Posterior cingulate gyrus (tissue), 11 donors: ENCODE data around the gene TSPAN13.

ENCODE experiments used
- DNase-seq, 10 donors: peaks; one replicate each; pipeline versions ENCODE4 v3.0.0 to v3.0.0-alpha.2; 2020 to 2021; ENCODE audit warnings: mixed read lengths in 3 of 10
- intact Hi-C: fragments of 100-400 bp; cut with DNase I; formaldehyde crosslinking; loops from one replicate; pipeline ENCODE4 v1.15.1; 2023

The TSPAN13 gene

DNA sequence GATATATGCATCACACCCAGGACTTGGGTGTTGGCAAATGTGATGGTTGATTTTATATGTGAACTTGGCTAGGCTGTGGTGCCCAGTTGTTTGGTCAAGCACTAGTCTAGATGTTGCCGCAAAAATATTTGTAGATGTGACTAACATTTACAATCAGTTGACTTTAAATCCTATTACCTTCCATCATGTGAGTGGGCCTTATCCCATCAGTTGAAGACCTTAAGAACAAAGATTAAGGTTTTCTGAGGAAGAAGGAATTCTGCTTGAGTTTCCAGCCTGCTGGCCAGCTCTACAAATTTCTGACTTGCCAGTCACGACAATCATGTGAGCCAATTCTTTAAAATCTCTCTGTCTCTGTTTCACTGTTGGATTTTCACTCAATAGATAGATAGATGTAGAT, 20.3 kb downstream of the TSPAN13 start:
- intact Hi-C loops: no loop called here

DNA sequence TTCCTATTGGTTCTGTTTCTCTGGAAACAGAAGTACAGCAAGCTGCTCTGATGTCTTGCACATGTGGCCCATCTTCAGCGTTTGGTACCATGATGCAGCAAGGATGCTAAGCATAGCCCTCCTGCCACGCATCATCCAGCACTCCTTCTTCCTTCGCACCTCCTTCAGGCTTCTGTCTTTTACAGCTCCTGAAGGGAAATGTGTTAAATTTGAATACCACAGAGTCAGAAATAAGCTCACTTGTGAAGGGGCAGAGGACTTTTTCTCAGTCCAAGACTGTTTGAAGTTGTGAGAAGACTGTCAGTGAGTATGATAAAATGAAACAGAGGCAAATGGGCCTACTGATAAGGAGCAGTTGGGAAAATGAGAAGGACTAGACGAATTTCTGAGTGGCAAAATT, 20.7 kb downstream of the TSPAN13 start:
- DNase-seq: peak in 6 of 10 donors; percentile 21 to 87 (median 44)
- intact Hi-C loops: no loop called here

More for the DNA sequence above, 20.3 kb downstream of the TSPAN13 start:
- DNase-seq: no peak

DNA sequence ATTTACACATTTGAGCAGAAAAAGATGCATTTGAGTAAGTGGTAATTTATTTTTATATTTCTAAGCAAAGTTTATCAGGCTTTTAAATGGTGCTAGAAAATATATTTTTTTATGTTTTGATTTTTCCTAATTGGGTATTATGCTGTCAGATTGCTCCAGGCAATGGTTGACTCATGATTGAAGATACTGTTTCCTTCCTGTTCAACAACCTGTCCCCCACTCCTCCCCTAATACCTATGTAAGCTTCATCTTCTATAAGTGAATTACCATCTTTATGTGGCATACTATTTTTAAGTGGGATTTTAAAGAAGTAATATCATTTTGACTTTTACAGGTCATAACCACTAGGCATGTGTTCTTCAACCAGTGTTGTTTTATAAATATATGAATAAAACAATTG, 21.4 kb downstream of the TSPAN13 start:
- intact Hi-C loops: no loop called here
- DNase-seq: no peak

DNA sequence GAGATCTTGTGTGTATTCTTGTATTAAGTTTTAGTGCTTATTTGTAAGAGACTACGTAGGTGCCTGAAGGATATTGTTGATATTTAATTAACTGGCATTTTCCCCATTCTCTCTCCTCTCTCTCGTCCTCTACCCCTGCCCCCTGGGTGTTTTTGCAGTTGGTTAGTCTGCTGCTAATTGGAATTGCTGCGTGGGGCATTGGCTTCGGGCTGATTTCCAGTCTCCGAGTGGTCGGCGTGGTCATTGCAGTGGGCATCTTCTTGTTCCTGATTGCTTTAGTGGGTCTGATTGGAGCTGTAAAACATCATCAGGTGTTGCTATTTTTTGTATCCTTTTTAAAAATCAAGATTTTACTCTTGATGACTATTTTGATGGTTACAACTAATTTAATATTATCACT, 22.5 kb downstream of the TSPAN13 start:
- intact Hi-C loops: no loop called here
- DNase-seq: no peak

DNA sequence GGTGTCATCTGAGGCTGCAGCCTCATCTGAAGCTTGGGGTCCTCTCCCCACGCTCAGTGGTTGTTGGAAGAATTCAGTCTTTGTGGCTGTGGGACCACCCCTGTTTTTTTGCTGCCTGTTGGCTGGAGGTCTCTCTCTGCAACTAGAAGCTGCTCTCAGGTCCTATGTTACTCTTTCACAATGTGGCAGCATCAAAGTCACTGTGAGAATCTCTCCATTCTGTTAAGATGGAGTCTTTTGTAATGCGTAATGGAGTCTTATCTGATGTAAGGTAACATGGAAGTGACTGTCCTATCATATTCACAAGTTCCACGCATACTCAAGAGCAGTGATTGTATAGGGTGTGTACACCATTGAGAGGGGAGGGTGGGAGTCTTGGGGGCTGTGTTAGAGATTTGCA, 24.9 kb downstream of the TSPAN13 start:
- no peak for DNase-seq
- intact Hi-C loops: no loop called here

DNA sequence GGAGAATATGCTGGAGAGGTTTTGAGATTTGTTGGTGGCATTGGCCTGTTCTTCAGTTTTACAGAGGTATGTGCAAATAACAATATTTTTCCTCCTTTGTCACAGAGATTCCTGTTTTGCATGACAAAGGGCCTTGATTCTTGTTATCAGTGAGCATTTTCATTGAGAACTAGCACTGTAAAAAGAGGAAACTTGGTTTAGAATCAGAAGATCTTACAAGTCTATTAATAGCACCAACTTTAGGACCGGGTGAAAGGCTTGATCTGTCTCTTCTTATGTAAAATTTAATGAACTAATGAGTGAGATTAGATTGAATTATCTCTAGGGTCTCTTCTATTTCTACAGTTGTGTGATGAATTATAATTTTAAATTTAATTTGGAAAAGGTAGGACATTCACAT, 25.5 kb downstream of the TSPAN13 start:
- intact Hi-C loops: no loop called here
- DNase-seq: no peak

DNA sequence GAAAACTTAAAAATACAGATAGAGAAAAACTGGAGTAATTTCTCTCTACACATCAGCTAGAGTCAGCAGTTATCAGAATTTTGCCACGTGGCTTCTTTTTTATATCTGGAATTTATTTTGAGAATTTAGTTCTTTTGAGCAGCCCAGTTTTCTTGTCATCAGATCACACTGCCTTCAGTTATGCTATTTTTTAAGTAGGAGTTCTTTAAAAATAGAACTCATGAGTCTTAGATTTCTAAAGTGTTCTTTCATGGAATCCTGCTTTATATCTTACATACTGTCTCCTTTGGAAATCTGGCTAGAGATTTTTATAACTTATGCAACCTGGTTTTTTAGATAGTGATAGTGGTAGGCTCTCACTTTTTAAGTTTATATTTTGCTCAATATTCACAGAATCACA, 27.0 kb downstream of the TSPAN13 start:
- intact Hi-C loops: no loop called here
- no peak for DNase-seq

DNA sequence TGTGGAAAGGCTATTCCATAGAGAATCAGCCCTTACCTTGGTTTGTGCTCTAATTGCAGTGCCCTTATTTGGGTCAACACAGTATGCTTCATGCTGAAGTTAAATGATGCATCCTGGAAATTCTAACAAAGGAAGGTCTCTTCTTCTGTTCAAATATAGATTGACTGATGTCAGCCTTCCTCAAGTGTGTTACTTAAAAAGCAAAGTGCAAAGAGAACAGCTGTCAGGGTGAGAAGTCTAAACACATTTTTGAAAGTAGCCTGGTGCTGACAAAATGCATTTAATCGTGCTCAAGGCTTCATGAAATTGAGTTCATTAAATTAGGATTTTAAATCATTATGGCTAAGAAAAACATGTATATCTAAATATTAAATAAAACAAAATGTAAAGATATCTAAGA, 31.8 kb downstream of the TSPAN13 start:
- intact Hi-C loops: no loop called here
- DNase-seq: no peak

DNA sequence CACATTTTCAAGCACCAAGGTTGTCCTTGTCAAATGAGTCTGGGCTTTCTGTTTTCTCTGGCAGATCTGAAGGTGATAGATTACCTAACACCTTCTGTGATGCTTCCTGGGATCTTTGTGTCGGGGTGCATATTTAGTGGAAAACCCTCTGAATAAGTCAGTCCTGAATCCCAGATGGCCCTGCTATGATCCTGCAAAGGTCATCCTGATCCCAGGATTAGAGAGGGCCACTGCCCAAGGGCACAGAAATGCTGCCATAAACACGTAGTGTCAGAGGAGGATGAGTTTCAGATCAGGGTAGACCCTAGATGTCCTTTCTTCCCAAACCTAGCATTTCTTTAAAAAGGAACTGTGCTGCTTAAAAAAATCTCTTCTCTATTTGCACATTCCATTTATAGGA, 32.3 kb downstream of the TSPAN13 start:
- intact Hi-C loops: no loop called here
- no peak for DNase-seq

DNA sequence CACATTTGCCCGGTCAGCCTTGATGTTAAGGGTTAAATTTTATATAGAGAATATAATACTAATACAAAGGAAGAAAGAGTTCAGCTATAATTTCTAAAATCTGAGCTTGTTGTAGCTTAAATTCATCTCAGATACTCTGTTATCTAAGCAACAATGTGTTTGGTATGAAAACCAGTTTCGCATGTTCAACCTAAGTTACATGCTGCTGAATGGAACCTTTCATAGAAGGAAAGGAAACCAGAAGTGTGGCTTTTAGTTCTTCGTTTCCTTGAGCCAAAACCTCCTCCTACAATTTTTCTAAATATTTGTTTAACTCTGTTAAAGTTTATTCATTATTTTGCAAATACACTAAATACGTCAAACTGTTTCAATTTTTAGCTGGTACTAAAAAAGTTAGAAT, 32.7 kb downstream of the TSPAN13 start:
- DNase-seq: no peak
- intact Hi-C loops: no loop called here

DNA sequence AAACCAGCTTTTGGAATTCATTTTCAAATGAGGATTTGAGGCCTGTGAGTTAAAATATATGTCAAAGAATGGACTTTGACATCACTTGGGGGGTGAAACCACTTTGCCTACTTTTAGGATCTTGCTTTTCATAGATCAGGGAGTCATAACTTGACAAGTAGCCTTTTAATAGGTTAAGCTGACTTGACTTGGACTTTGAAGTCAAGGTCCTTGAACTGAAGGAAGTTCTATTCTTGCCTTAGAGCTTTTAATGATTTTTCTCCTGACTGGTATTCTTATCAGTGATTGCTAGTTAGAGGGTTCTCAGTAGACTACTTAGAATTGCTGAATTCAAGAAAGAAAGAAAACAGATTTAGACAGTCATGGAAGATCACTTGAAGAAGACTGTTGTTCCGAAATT, 33.6 kb downstream of the TSPAN13 start:
- DNase-seq: no peak
- intact Hi-C loops: no loop called here

DNA sequence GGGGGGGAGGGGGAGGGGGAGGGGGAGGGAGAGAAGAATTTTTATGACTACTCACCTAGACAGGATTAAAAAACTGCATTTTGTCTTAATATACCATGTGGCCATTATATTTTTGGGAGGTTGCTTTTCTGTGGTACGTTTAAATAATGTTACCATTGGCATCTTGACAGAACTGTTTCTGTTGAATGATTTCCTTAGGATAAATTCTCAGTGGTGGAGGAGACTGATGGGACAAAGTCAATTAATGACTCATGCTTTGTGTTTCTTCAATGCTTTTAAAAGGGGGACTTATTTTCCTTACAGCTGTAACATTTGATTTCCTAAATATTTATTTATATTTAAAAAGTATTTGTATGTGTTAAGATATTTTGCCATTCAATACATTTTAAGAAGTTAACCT, 37.5 kb downstream of the TSPAN13 start:
- no peak for DNase-seq
- intact Hi-C loops: no loop called here

DNA sequence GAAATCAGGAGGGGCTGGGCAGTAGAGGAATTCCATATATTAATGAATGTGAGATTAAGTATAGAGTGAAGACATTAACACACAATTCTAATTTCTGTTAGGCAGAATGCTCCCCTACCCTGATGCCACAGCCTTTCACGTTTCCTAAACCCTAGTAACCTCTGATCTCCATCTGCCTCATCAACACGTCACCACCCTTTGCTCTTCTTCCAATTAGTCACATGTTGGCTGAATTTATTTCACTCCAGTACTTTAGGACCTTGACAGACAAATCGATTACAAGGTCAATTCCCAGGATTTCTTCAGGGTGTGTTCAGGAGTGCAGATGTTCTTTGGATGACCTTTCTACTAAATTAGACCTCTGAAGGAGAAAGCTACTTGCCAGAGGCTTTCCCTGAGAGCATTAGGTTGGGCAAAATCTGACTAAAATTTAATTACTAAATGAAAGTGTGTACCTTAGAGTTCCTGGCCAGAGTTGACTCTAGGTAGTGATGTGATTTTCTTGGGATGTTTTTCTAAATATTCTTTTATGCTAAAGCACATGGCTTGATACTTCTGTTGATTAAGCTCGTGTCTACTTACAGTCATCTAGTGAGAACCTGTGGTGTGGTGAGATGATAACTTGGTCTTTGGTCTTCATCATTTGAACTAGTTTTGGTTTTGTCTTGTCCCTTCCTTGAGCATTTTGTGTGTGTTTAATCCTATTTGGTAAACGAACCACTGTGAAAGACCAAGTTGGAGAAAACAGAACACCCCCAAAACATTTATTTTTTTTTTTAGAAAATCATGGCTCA, 38.5 kb downstream of the TSPAN13 start:
- DNase-seq: no peak
- intact Hi-C loops: no loop called here

DNA sequence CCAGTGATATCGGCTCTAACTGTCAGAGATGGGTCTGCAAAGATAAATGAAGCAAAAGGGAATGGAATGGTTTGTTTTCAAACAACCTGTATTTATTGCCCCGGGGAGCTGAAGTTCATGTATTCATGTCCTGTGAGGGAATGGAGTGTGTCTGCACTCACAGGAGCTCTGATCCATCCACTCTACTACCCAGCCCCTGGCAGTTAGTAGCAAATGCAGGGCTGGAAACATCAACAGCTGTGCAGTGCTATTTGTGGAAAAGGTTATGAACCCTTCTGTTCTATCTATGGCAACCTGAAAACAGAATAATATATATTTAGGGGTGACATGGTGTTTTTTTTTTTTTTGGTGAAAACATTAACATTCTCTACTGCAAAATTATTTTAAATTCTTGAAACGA, 41.4 kb downstream of the TSPAN13 start:
- intact Hi-C loops: no loop called here
- no peak for DNase-seq

DNA sequence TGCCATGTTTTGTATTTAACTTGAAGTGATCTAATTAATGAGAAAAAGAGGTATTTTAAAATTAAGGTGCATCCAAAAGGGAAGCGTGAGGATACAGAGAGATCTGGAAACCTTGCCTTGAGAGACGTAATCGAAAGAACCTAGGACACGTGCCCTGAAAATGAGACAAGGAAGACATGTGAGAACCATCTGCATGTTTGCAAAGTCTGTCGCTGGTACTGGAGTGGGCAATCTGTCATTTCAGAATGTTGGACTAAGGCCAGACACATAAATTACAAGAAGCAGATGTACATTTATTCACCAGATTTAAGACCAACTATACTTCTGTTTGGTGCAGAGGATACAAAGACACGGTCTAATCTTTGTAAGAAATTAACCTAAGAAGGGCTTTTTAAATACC, 42.1 kb downstream of the TSPAN13 start:
- no peak for DNase-seq
- intact Hi-C loops: no loop called here

DNA sequence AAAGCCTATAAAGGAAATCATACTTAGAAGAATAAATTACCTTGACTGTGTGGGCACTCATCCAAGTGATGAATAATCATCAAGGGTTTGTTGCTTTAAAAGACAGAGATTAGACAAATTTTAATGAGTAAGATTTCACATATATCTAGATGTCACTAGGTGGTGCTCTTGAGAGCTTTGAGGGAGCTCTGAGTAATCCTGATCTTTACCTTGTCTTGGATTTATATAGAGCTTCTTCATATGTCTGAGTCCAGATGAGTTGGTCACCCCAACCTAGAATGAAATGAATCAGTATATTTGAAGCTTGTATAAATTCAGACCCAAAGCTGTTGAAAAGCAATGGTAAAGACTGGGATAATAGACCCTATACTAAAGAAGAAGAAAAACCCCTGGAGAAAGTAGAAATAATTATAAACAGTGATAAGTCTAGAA, 47.6 kb downstream of the TSPAN13 start:
- intact Hi-C loops: loop anchor here (5.0 kb wide), 1 partner anchor 116 kb away; no protein-coding TSS in a partner anchor
- no peak for DNase-seq

DNA sequence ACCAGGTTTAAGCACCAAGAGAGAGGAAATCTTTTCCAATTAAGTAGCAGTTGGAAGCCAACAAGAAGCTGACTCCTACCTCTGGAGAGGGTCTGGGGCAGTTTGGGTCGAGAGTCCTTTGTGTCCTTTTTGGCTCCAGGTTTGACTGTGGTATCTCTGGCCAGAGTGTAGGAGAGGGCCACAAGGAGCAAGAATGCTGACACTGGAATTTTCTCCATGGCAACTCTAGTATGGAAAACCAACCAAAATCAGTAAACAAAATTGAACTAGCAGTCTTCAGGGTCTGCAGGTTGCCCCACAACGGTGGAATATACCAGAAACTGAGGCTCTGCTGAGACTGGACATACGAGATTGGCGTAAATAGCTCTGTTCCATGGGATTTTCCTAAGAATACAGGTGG, 48.0 kb downstream of the TSPAN13 start:
- DNase-seq: no peak
- intact Hi-C loops: loop anchor here (5.0 kb wide), 1 partner anchor 116 kb away; no protein-coding TSS in a partner anchor

DNA sequence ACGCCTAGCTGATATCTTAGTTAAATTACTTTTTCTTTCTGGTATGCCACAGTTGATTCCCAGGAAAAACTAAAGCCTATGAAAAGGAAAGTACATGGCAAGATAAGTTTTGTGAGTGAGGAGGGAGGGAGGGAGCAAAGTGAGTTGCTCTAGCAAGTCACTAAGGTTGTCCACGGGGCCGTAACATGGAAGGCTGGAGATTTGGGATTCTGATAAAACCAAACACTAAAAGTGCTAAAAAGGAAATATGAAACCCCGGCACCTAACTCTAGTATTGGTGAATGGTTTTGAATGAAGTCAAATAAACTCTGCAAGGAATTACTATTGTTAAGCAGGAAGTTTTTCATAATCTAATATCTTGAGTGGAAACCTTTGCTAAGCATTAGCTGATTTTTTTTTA, 49.6 kb downstream of the TSPAN13 start:
- intact Hi-C loops: loop anchor here (5.0 kb wide), 1 partner anchor 114 kb away; no protein-coding TSS in a partner anchor
- DNase-seq: no peak

DNA sequence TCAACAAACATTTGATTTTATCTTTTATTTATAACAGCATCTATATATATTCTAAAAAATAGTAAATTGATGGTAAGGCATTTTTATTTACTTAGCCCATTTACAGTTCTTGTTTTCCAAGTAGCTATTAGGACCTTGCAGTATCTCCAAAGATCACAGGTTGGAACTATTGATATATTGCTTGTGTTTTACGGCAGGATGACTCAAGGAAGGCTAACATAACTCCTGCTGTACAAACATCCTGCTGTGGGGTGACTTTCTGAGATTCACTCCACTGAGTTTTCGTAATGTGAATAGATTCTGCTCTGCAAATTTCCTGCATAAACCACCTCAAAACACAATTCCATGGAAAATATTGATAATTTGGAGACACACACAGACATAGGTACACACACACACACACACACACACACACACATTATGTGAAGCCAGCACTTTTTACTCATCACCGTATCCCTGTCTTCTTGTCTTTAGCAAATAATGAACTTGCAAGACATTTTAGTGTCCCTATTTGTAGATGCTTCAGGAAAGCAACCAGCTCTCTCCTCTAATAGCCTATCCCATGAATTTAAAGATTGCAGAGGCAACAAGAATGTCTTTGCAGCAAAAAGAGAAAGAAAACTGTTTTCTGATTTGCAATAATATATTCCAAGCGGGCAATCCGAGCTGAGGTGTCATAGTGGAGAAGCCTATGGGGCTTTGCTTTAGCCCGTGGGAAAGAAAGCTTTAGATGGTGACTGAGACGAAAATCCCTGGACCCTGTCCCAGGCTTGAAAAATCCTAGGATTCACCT, 50.5 kb downstream of the TSPAN13 start:
- DNase-seq: no peak
- intact Hi-C loops: loop anchor here (5.0 kb wide), 1 partner anchor 113 kb away; no protein-coding TSS in a partner anchor

DNA sequence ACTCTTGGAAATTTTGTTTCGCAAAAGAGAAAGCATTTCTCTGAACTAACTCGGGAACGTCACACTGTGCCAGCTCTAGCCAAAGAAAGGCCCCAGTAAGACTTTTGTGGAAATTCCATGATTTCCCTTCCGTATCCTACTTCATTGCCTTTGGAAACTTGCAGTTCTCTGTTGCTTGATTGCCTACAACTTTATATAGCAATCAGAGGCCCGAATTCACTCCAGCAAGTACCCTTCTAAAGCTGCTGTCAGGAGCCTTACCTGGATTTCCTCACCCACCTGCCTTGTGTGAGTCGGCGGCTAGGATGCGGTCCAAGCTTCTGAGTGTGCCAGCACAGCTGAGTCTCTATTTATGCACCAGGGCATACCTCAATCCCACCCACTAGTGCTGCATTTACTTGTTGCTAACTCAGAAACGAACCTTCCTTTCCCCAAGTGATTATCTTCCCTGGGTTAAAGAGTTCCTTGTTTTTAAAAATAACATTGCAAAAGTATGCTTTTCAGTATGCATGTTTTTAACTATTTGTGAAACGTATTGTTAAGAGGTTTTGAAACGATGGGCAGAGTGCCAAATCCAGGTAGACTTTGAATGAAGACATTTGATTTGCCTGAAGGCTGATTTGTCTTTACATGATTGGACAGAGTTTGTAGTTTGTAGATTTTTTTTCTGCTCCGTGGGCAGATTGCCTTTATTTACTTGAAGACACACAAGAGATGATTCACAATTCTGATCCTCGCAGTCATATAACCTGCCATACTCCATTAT, 51.3 kb downstream of the TSPAN13 start, which contains the start of gene AGR2:
TSS of gene AGR2 (minus strand) at position 326 of the 766 bp plus-strand sequence. CDS start 3,203 bp downstream, outside the sequence.
- intact Hi-C loops: loop anchor here (5.0 kb wide), 1 partner anchor 112 kb away; no protein-coding TSS in a partner anchor
- DNase-seq: peak in 1 of 10 donors; percentile 64

DNA sequence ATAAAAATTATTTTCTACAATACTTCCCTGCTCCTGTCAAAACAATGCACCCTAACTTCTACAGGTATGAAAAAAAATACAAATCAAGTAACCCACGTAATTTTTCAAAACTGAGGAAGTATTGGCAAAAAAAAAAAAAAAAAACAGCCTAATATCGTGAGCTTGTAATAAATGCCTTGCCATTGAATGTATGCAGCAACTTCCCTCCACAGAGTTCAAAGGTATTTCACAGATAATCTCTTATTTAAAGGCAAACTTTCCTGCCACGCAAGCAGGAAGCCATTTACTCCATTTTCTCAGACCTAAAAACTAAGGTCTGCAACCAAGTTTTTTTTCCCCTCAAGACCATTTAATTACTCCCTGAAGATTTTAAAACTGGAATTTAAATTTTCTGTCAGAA, 51.9 kb downstream of the TSPAN13 start:
- DNase-seq: no peak
- intact Hi-C loops: no loop called here
